Peyer's patch (tissue), 4 donors: ENCODE results near the gene TNPO2.

Experiments
- CTCF ChIP-seq, 6 experiments: fragments of 450-650 bp in 4 of 6; fragments of 200-600 bp in 2 of 6; sonication (generic) in 1 of 6; IDR thresholded peaks; one replicate each; pipeline ENCODE4 v1.5.1; 2017 to 2019; ENCODE audit warnings: antibody characterized with exemption in 6 of 6, mild to moderate bottlenecking in 3 of 6, moderate library complexity in 1 of 6
- POLR2A ChIP-seq, 2 donors: fragments of 450-650 bp; IDR thresholded peaks; one replicate each; pipeline ENCODE4 v1.5.1; 2017; ENCODE audit warnings: antibody characterized with exemption in 2 of 2, mild to moderate bottlenecking in 2 of 2, moderate library complexity in 2 of 2

GRCh38 chr19:12723641-12724426 is at the start of gene TNPO2:
- TF ChIP-seq POLR2A (IDR thresholded peaks at IDR 0.05) = no peak
- no peak for TF ChIP-seq CTCF (IDR thresholded peaks at IDR 0.05)
